ENCODE data around the gene NOS1AP.

DNA sequence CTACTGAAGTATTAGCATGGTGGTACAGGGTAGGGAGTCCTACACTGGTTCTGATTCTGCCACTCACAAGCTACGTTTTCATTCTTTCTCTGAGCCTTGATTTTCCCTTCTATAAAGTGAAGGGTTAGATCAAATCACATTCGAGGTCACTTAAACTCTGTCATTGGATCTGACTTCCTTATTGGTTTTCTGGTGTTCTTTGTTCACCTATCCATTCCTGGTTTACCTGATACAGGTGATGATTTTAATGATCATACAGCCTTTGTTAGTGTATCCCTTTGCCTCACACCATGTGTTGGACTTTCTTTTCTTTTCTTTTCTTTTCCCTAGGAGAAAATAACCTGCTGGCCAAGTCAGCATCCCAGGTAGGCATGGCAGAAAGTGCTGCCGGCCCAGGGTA, 74.8 kb downstream of the NOS1AP start:
- TF ChIP-seq POLR2A (IDR thresholded peaks at IDR 0.05; ENCODE audit: low read depth, low read length) (no peak), TAF1 (IDR thresholded peaks at IDR 0.05; ENCODE audit: borderline replicate concordance, low read depth, low read length) (no peak), POLR2AphosphoS5 (IDR thresholded peaks at IDR 0.05; ENCODE audit: low read depth, low read length) (no peak)
